H9 (cell line): Measurements from ENCODE around the gene SIX5. TPM values are rescaled to one million over a fixed set of nuclear protein-coding genes. Genes with fewer than 3 reads are reported as not detected.

Experiments
- DNase-seq: peaks from one replicate; pipeline ENCODE4 v3.0.0-alpha.2; 2017
- H2AFZ ChIP-seq: one replicate; pipeline ENCODE4 v1.6.1; 2013; ENCODE audit warnings: mild to moderate bottlenecking, low read length, control low read depth, moderate library complexity
- H2AK5ac ChIP-seq: 2 replicates; pipeline ENCODE4 v1.6.1; 2013; ENCODE audit warnings: low read length, control low read depth, mixed read lengths; ENCODE audit not compliant: insufficient read length
- H2BK120ac ChIP-seq: one replicate; pipeline ENCODE4 v1.6.1; 2013; ENCODE audit warnings: low read depth, mild to moderate bottlenecking, low read length, control low read depth, inconsistent platforms; ENCODE audit not compliant: poor library complexity, severe bottlenecking
- H2BK12ac ChIP-seq: 2 replicates; pipeline ENCODE4 v1.6.1; 2013; ENCODE audit warnings: low read length, control low read depth, mixed read lengths, low read depth; ENCODE audit not compliant: insufficient read length
- H2BK15ac ChIP-seq: 2 replicates; pipeline ENCODE4 v1.6.1; 2013; ENCODE audit warnings: low read depth, low read length, control low read depth
- H2BK20ac ChIP-seq: one replicate; pipeline ENCODE4 v1.6.1; 2013; ENCODE audit warnings: low read depth, mild to moderate bottlenecking, low read length, control low read depth, inconsistent platforms; ENCODE audit not compliant: poor library complexity, severe bottlenecking
- H2BK5ac ChIP-seq: 2 replicates; pipeline ENCODE4 v1.6.1; 2013; ENCODE audit warnings: low read length, control low read depth, mixed read lengths; ENCODE audit not compliant: insufficient read length
- H3K14ac ChIP-seq: 2 replicates; pipeline ENCODE4 v1.6.1; 2013; ENCODE audit warnings: low read length, control low read depth; ENCODE audit not compliant: insufficient read depth
- H3K18ac ChIP-seq: 2 replicates; pipeline ENCODE4 v1.6.1; 2013; ENCODE audit warnings: low read depth, mild to moderate bottlenecking, mixed read lengths, low read length, control low read depth; ENCODE audit not compliant: insufficient read length
- H3K23ac ChIP-seq: 2 replicates; pipeline ENCODE4 v1.6.1; 2013; ENCODE audit warnings: low read length, control low read depth, mixed read lengths, low read depth; ENCODE audit not compliant: insufficient read length
- H3K23me2 ChIP-seq: 2 replicates; pipeline ENCODE4 v1.6.1; 2013; ENCODE audit warnings: low read depth, mild to moderate bottlenecking, mixed read lengths, low read length, control low read depth; ENCODE audit not compliant: insufficient read length, poor library complexity, severe bottlenecking
- H3K27ac ChIP-seq: 2 replicates; pipeline ENCODE4 v1.5.1; 2013; ENCODE audit warnings: low read length, control low read depth, mixed read lengths, low read depth; ENCODE audit not compliant: insufficient read length
- H3K27me3 ChIP-seq: 2 replicates; pipeline ENCODE4 v1.6.1; 2013; ENCODE audit warnings: low read length, control low read depth, inconsistent platforms; ENCODE audit not compliant: insufficient read depth
- H3K4ac ChIP-seq: 2 replicates; pipeline ENCODE4 v1.6.1; 2013; ENCODE audit warnings: low read depth, mild to moderate bottlenecking, control low read depth, inconsistent platforms, low read length, moderate library complexity
- H3K4me1 ChIP-seq: 2 replicates; pipeline ENCODE4 v1.6.1; 2013; ENCODE audit warnings: low read length, control low read depth, inconsistent platforms; ENCODE audit not compliant: insufficient read depth
- H3K4me2 ChIP-seq: 2 replicates; pipeline ENCODE4 v1.6.1; 2013; ENCODE audit warnings: low read length, control low read depth, mixed read lengths; ENCODE audit not compliant: insufficient read length, insufficient read depth
- H3K56ac ChIP-seq: 2 replicates; pipeline ENCODE4 v1.6.1; 2013; ENCODE audit warnings: low read depth, mild to moderate bottlenecking, mixed read lengths, low read length, control low read depth; ENCODE audit not compliant: insufficient read length
- H3K79me1 ChIP-seq: 2 replicates; pipeline ENCODE4 v1.6.1; 2013; ENCODE audit warnings: low read depth, mild to moderate bottlenecking, moderate library complexity, low read length, control low read depth, inconsistent platforms; ENCODE audit not compliant: insufficient read depth, poor library complexity, severe bottlenecking
- H3K79me2 ChIP-seq: 2 replicates; pipeline ENCODE4 v1.6.1; 2013; ENCODE audit warnings: low read length, control low read depth, inconsistent platforms; ENCODE audit not compliant: insufficient read depth
- H3K9ac ChIP-seq: 2 replicates; pipeline ENCODE4 v1.6.1; 2013; ENCODE audit warnings: low read length, control low read depth, mixed read lengths; ENCODE audit not compliant: insufficient read length; ENCODE audit errors: extremely low read depth
- H3K9me3 ChIP-seq: one replicate; pipeline ENCODE4 v1.6.1; 2013; ENCODE audit warnings: low read depth, low read length, inconsistent platforms; ENCODE audit not compliant: control insufficient read depth
- H3T11ph ChIP-seq: one replicate; pipeline ENCODE4 v1.6.1; 2013; ENCODE audit warnings: mild to moderate bottlenecking, low read length, control low read depth, inconsistent platforms
- H4K20me1 ChIP-seq: one replicate; pipeline ENCODE4 v1.6.1; 2013; ENCODE audit not compliant: control insufficient read depth, insufficient read length, insufficient read depth
- H4K5ac ChIP-seq: 2 replicates; pipeline ENCODE4 v1.6.1; 2013; ENCODE audit warnings: low read depth, mild to moderate bottlenecking, mixed read lengths, low read length, control low read depth; ENCODE audit not compliant: insufficient read length
- H4K8ac ChIP-seq: replicated peaks from 2 replicates; pipeline ENCODE4 v1.6.1; 2013; ENCODE audit warnings: low read length, control low read depth, mixed read lengths, low read depth; ENCODE audit not compliant: insufficient read length
- H4K91ac ChIP-seq: 2 replicates; pipeline ENCODE4 v1.6.1; 2013; ENCODE audit warnings: low read depth, mild to moderate bottlenecking, moderate library complexity, mixed read lengths, low read length, control low read depth; ENCODE audit not compliant: insufficient read length
- H3K27ac Mint-ChIP-seq, 3 experiments: 2 replicates in 2 of 3; 3 replicates in 1 of 3; pipeline ENCODE4 v1.8.0; 2020 to 2021; ENCODE audit warnings: mixed read lengths in 3 of 3, mild to moderate bottlenecking in 1 of 3, moderate library complexity in 1 of 3
- H3K27me3 Mint-ChIP-seq: 2 replicates; pipeline ENCODE4 v1.8.0; 2021; ENCODE audit warnings: low read depth, mild to moderate bottlenecking, moderate library complexity, mixed read lengths
- H3K36me3 Mint-ChIP-seq, 3 experiments: 2 replicates in 2 of 3; 3 replicates in 1 of 3; pipeline ENCODE4 v1.8.0; 2020 to 2021; ENCODE audit warnings: low read depth in 3 of 3, mixed read lengths in 3 of 3; ENCODE audit not compliant: insufficient read depth in 1 of 3
- H3K4me1 Mint-ChIP-seq, 2 experiments: 2 replicates each; pipeline ENCODE4 v1.8.0; 2020; ENCODE audit warnings: mixed read lengths in 2 of 2
- H3K4me3 Mint-ChIP-seq, 2 experiments: 2 replicates in 1 of 2; 3 replicates in 1 of 2; pipeline ENCODE4 v1.8.0; 2020 to 2021; ENCODE audit warnings: mild to moderate bottlenecking in 2 of 2, mixed read lengths in 2 of 2, moderate library complexity in 1 of 2
- H3K9me3 Mint-ChIP-seq, 2 experiments: 2 replicates in 1 of 2; 3 replicates in 1 of 2; pipeline ENCODE4 v1.8.0; 2020; ENCODE audit warnings: mild to moderate bottlenecking in 2 of 2, mixed read lengths in 2 of 2, moderate library complexity in 1 of 2
- WGBS: extraction: QIAGEN DNeasy Blood & Tissue Kit; methylation state at CpG from one replicate; pipeline ENCODE4 v1.1.7; 2013; ENCODE audit warnings: missing lambda C conversion rate, low lambda C conversion rate, mixed read lengths; ENCODE audit not compliant: insufficient read length; ENCODE audit errors: extremely low coverage; 5-methylcytosine and 5-hydroxymethylcytosine counted together
- total RNA-seq: library from RNA; stranded (reverse); gene quantifications from 2 replicates; pipeline ENCODE4 v1.2.1, GENCODE V29; 2021
- TF ChIP-seq, protein P1 (sequence below): fragments of 200-600 bp; sonication (generic); conservative IDR thresholded peaks from 3 replicates; pipeline ENCODE4 v1.8.0; 2021; ENCODE audit warnings: antibody characterized with exemption, mild to moderate bottlenecking

The SIX5 gene
- total RNA-seq, 1 experiment from 2014 or later: 41.7 TPM

DNA sequence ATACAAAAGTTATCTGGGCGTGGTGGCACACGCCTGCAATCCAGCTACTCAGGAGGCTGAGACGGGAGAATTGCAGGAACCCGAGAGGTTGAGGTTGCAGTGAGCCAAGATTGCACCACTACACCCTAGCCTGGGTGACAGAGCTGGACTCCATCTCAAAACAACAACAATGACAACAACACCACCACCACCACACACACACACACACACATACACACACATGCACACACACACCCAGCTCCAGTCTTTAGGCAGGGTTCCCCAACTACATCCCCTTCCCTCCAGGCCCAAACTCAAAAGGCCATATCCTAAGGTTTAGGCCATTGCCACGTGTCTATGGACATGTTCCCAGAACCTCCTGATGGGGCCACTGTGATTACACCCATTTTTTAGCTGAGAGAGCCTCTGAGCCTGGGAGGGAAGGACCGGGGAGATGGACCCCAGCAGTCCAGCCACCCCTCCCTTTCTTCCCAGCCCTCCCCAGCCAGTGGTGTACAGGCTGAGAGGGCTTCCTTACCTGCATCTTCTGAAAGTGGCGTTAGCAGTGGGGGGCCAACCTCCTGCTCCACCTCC, 32.6 kb upstream of the SIX5 start:
- Histone ChIP-seq H4K8ac (no peak overlapping the region), H3K4me2 (no peak overlapping the region), H2BK5ac (no peak overlapping the region), H3T11ph (no peak overlapping the region), H3K79me1 (no peaks in the 10 kb centered on the region), H3K56ac (no peak overlapping the region), H3K23me2 (no peaks in the 10 kb centered on the region), H3K18ac (no peak overlapping the region), H4K20me1 (no peaks in the 10 kb centered on the region), H4K91ac (no peak overlapping the region), H2BK20ac (no peak overlapping the region), H3K4ac (no peak overlapping the region), H4K5ac (no peak overlapping the region), H3K23ac (no peak overlapping the region), H3K27ac (no peak overlapping the region), H2AFZ (no peak overlapping the region), H3K9ac (no peak overlapping the region), H2BK12ac (no peak overlapping the region), H3K9me3 (no peaks in the 10 kb centered on the region), H2BK15ac (no peak overlapping the region), H3K4me1 (no peaks in the 10 kb centered on the region), H2BK120ac (no peak overlapping the region), H3K14ac (no peak overlapping the region; the same call in 1 of the 2 replicates), H2AK5ac (no peak overlapping the region), H3K79me2 (no peaks in the 10 kb centered on the region), H3K27me3 (no peaks in the 10 kb centered on the region)
- TF ChIP-seq, protein P1, sequence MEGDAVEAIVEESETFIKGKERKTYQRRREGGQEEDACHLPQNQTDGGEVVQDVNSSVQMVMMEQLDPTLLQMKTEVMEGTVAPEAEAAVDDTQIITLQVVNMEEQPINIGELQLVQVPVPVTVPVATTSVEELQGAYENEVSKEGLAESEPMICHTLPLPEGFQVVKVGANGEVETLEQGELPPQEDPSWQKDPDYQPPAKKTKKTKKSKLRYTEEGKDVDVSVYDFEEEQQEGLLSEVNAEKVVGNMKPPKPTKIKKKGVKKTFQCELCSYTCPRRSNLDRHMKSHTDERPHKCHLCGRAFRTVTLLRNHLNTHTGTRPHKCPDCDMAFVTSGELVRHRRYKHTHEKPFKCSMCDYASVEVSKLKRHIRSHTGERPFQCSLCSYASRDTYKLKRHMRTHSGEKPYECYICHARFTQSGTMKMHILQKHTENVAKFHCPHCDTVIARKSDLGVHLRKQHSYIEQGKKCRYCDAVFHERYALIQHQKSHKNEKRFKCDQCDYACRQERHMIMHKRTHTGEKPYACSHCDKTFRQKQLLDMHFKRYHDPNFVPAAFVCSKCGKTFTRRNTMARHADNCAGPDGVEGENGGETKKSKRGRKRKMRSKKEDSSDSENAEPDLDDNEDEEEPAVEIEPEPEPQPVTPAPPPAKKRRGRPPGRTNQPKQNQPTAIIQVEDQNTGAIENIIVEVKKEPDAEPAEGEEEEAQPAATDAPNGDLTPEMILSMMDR: no peak
- H3K36me3 Mint-ChIP-seq: no peaks in the 10 kb centered on the region
- no peak overlapping the region for H3K4me3 Mint-ChIP-seq
- peaks cover 45% of the 10 kb centered on the region for H3K27me3 Mint-ChIP-seq
- no peaks in the 10 kb centered on the region; a peak in 1 of 5 replicates for H3K9me3 Mint-ChIP-seq
- WGBS: no CpG with 5 or more reads among the region's 7 CpGs
- no peak overlapping the region for H3K27ac Mint-ChIP-seq
- peaks cover 8 to 21% of the 10 kb centered on the region in 2 experiments for H3K4me1 Mint-ChIP-seq
- DNase-seq: no peak
